PC-9 (cell line): ENCODE measurements around the gene YLPM1.

Experiments
- EZH2 ChIP-seq: fragments of 200-600 bp; sonication (generic); IDR thresholded peaks from 2 replicates; pipeline ENCODE4 v1.8.0; 2017; ENCODE audit warnings: antibody characterized with exemption, low read depth
- TF ChIP-seq, protein P1 (sequence below): fragments of 200-600 bp; sonication (generic); conservative IDR thresholded peaks from 2 replicates; pipeline ENCODE4 v1.6.1; 2017; ENCODE audit warnings: mixed run types, antibody characterized with exemption, mild to moderate bottlenecking, moderate library complexity

DNA sequence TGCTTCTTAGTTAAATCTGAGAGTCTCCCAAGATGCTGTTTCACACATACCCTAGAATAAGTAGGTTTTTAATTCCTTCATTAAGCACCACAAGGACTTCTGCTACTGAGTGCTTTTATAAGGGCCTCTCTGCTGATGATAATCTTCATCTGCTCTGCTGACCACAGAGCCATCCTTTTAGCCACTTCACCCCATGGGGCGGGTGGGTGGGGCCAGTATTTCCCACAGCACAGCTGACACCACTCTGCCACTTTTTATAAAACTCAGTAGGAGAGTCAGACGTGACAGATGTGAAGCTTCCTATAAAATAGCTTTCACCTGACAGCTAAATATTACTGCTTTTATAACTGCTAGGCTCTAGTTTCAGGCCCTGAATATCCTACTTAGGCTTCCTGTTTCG lies 29.9 kb upstream of the YLPM1 start:
- TF ChIP-seq, protein P1, sequence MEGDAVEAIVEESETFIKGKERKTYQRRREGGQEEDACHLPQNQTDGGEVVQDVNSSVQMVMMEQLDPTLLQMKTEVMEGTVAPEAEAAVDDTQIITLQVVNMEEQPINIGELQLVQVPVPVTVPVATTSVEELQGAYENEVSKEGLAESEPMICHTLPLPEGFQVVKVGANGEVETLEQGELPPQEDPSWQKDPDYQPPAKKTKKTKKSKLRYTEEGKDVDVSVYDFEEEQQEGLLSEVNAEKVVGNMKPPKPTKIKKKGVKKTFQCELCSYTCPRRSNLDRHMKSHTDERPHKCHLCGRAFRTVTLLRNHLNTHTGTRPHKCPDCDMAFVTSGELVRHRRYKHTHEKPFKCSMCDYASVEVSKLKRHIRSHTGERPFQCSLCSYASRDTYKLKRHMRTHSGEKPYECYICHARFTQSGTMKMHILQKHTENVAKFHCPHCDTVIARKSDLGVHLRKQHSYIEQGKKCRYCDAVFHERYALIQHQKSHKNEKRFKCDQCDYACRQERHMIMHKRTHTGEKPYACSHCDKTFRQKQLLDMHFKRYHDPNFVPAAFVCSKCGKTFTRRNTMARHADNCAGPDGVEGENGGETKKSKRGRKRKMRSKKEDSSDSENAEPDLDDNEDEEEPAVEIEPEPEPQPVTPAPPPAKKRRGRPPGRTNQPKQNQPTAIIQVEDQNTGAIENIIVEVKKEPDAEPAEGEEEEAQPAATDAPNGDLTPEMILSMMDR = no peak
- TF ChIP-seq EZH2 = no peak
